AG09309 (cell line): ENCODE results near the gene PHETA1.

ENCODE experiments used
- DNase-seq: peaks from one replicate; pipeline ENCODE4 v3.0.0-alpha.2; 2010; ENCODE audit warnings: low read depth
- H3K4me3 ChIP-seq: 2 replicates; pipeline ENCODE4 v1.5.1; 2011; ENCODE audit warnings: mild to moderate bottlenecking, low read depth, low read length, moderate library complexity; ENCODE audit not compliant: control insufficient read depth
- TF ChIP-seq, protein P1 (sequence below): IDR thresholded peaks from 2 replicates; pipeline ENCODE4 v1.5.1; 2011; ENCODE audit warnings: mild to moderate bottlenecking, low read depth, low read length, inconsistent platforms; ENCODE audit not compliant: insufficient read depth, control insufficient read depth; ENCODE audit errors: missing control alignments

PHETA1 gene, protein sequence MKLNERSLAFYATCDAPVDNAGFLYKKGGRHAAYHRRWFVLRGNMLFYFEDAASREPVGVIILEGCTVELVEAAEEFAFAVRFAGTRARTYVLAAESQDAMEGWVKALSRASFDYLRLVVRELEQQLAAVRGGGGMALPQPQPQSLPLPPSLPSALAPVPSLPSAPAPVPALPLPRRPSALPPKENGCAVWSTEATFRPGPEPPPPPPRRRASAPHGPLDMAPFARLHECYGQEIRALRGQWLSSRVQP

DNA sequence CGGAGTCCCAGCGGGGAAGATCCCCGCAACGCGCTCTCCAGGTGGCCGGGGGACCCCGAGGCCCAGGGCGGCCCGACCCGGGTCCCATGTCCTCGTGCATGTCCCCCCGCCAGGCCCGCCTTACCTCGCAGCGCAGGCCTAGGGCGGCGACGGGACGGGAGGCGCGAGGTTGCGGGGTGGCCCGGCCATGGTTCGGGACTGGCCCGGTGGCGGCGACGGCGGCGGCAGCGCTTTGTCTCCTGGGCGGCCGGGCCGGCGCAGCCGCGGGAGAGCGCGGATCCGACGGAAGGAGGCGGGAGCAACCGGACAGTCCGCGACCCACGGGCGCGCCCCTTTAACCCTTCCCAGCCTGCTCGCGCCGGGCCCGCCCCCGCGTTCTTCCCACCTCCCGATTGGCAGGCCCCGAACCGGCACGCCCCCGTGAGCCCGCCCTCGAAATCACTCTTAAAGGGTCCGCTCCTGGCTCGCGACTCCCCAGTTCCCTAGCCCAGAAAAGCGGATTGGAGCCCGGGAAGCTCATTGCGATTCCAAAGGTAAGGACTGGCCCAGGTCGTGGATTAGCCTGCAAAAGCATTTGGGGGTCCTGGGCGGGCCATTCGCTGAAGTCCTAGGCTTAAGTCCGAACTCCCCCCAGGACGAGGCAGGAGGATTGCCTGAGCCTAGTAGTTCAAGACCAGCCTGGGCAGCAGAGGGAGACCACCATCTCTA lies at the start of gene PHETA1:
PHETA1 (minus strand) TSS at position 308 of the 708 bp plus-strand sequence. CDS start 5,668 bp downstream, outside the sequence.
- peak within 1 kb of the TSS; percentile 92 for H3K4me3 ChIP-seq
- DNase-seq = peak; percentile 58
- TF ChIP-seq, protein P1, sequence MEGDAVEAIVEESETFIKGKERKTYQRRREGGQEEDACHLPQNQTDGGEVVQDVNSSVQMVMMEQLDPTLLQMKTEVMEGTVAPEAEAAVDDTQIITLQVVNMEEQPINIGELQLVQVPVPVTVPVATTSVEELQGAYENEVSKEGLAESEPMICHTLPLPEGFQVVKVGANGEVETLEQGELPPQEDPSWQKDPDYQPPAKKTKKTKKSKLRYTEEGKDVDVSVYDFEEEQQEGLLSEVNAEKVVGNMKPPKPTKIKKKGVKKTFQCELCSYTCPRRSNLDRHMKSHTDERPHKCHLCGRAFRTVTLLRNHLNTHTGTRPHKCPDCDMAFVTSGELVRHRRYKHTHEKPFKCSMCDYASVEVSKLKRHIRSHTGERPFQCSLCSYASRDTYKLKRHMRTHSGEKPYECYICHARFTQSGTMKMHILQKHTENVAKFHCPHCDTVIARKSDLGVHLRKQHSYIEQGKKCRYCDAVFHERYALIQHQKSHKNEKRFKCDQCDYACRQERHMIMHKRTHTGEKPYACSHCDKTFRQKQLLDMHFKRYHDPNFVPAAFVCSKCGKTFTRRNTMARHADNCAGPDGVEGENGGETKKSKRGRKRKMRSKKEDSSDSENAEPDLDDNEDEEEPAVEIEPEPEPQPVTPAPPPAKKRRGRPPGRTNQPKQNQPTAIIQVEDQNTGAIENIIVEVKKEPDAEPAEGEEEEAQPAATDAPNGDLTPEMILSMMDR = no peak

GRCh38 chr12:111418594-111418880 lies 49.6 kb upstream of the PHETA1 start:
- DNase-seq = no peak
- H3K4me3 ChIP-seq = no peak overlapping the region
- TF ChIP-seq, protein P1 = no peak

GRCh38 chr12:111417784-111418593 lies 49.1 kb upstream of the PHETA1 start:
- no peak overlapping the region for H3K4me3 ChIP-seq
- TF ChIP-seq, protein P1 = no peak

DNA sequence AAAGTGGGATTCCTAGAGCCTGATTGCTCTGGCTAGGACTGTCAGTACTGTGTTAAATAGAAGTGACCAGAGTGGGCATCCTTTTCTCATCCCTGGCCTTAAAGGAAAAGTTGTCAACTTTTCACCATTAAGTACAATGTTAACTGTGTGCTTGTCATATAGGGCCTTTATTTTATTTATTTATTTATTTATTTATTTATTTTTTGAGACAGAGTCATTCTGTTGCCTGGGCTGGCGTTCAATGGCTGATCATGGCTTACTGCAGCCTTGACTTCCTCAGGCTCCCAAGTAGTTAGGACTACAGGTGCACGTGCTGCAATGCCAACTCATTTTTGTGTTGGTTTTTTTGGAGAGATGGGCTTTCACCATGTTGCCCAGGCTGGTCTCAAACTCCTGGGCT lies 48.4 kb upstream of the PHETA1 start:
- DNase-seq = no peak
- no peak overlapping the region for H3K4me3 ChIP-seq
- TF ChIP-seq, protein P1 = no peak

More at GRCh38 chr12:111417784-111418593, 49.1 kb upstream of the PHETA1 start:
- DNase-seq = no peak

DNA sequence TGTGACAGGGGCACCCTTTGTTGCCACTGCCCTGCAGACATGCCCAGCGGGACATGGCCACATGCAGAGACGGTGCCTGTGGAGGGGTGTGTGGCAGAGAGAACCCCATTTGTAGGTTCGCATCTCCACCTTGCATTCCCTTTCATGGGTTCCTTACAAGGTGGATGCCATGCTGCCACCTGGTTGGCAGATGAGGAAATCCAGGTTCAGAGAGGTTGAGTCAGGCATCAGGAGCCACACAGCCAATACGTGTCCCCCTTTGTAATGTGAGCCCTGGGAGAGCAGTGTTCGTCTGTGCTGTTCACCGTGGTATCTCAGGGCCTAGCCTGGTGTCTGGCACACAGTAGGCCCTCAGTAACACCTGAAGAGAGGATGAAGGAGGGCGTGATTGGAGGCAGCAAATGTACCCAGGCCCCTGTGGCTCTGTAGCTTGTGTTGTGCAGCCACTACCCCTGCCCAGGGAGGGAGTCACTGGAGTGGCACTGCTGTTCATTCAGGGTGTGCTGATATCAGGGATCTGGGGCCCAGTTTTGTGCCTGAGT lies 45.9 kb upstream of the PHETA1 start:
- TF ChIP-seq, protein P1 = no peak
- no peak overlapping the region for H3K4me3 ChIP-seq
- no peak for DNase-seq

- TF ChIP-seq, protein P1 = no peak
- peak; percentile 57 for DNase-seq
- H3K4me3 ChIP-seq = no peak overlapping the region
These were observed 44.7 kb upstream of the PHETA1 start for GRCh38 chr12:111413442-111414086.
